HG02571 (cell line): ENCODE results near the gene GLUL.
"Not testable (repeated sequence)": the region's sequence is repeated elsewhere in the genome, so short reads cannot be mapped to it uniquely, and the experiment has no call there.

Source experiments
- ATAC-seq: cut with Tn5 transposase; IDR thresholded peaks from one replicate; pipeline ENCODE4 v1.9.1; 2021; ENCODE audit warnings: mild to moderate bottlenecking, moderate library complexity; ENCODE audit not compliant: unreplicated experiment

The GLUL gene

DNA sequence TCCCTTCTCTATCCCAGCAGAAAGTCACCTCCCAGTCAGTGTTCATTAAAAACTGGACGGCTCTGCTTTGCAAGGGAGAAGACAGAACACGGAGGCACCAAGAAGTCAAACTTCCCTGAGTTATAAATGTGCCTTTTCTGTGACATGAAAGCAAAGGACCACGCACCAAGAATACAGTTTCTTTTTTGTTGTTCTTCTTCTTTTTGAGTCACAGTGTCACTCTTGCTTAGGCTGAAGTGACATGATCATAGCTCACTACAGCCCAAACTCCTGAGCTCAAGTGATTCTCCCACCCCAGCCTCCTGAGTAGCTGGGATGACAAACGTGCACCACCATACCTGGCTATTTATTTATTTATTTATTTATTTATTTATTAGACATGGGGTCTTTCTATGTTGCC, 22.7 kb downstream of the GLUL start:
- ATAC-seq = no peak

DNA sequence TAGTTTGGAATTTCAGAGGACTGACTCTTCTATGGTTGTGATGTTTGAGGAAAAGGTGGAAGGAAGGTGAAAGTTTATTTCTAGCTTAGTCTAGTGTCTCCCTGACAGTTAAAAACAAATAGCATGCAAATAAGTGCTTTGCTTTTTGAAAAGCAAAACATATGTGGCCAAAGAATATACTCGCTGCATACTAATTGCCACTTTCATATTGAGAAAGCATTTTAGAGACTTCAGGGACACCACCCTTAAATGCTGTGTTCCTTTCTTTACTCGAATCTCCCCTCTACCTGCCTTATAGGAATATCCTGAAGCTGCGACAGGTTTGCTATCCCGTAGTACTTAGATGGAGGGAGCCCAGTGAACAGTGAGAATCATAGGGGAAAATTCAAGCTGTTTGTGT, 23.2 kb downstream of the GLUL start:
- no peak for ATAC-seq

DNA sequence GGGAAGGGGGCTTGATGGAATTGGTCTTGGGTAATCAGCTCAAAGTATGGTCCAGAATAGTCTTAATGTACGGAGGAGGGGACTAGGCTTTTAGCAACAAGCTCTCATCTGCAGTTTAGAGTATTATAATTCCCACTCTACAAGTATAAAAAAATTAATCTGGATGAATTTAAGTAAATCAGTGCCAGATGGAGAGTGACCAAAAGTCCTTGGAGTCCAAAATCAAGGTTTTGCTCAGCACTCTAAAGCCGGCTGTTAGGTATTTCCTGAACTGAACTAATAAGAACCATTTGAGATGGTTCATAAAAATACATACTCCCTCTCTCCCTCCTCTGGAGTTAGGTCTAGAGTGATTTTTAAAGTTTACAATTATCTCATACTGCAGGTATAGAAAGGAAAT, 23.7 kb downstream of the GLUL start:
- no peak for ATAC-seq

DNA sequence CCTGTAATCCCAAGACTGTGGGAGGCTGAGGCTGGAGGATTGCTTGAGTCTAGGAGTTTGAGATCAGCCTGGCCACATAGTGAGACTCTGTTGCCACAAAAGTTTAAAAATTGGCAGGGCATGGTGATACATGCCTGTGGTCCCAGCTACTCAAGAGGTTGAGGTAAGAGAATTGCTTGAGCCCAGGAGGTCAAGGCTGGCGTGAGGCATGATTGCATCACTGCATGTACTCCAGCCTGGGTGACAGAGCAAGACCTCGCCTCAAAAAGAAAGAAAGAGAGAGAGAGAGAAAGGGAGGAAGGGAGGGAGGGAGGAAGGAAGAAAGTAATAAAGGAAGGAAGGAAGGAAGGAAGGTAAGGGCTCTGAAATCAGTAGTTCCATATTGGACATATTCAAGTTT, 25.0 kb downstream of the GLUL start:
- ATAC-seq = no peak

DNA sequence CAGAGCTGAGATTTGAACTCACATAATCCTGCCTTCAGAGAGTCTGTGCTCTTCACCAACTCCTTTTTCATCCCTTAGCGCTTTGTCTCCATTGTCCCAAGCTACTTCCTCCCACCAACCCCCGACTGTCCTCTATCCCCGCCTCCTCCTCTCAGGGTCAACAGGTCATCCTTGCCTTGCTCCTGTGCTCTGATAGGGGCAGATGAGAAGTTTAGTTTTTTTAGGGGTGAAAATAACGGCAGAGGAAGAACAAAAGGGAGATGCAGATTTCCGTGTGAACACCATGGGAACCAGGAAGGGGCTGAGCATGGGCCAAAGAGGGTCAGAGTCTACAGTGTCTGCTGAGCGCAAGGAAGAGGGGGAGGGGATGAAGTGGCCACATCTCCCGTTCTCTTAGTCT, 31.9 kb downstream of the GLUL start:
- ATAC-seq = no peak

DNA sequence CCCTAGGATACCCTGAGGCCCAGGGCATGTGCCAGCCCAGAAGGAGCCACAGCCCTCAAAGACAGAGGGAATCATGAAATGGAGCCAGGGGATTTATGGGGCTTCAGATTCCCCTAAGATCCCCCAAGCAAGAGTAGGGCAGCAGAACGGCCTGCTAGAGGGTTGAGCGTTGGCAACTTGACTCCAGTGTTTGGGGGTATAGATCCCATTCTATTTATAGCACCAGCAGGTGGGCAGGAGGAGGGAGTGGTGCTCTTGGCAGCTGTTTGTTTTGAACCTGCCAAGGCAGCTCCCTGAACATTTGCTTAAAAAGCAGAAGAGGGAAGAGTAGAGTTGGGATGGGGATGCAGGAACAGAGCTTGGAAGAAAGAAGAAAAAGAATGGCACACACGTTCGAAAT, 33.7 kb downstream of the GLUL start:
- ATAC-seq = no peak

DNA sequence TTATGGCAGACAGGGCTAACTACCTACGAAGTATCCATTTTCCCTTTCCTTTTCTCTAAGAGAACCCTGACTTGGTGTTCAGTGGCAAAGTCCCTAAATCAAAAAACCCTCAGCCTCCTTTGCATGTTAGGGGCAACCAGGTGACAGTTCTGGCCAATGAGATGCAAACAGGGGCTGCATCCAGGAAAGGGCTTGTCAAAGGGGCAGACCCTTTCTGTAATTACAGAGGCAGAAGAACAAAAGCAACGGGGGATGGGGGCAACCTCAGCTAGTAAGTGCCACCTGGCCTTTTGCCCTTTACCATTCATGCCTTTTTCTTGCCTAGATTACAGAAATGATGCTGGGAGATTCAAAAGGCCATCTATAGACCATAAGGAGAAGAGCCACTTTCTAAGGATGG, 34.4 kb downstream of the GLUL start:
- ATAC-seq = no peak

DNA sequence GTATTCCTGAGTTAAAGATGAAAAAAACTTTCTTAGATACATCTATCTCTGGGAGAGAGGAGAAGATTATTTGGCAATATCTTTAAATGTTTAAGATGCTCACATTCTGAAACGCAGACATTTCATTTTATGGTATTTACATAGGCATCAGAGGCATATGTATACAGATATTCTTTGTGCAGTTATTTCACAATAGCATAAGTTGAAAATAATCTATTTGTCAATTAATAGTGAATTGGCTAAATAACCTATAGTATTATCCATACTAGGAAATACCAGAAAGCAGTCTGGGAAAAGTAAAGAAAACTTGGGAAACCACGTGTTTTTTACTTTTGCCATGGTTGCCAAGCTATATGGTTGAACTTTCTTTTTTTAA, 35.9 kb downstream of the GLUL start:
- ATAC-seq = no peak

DNA sequence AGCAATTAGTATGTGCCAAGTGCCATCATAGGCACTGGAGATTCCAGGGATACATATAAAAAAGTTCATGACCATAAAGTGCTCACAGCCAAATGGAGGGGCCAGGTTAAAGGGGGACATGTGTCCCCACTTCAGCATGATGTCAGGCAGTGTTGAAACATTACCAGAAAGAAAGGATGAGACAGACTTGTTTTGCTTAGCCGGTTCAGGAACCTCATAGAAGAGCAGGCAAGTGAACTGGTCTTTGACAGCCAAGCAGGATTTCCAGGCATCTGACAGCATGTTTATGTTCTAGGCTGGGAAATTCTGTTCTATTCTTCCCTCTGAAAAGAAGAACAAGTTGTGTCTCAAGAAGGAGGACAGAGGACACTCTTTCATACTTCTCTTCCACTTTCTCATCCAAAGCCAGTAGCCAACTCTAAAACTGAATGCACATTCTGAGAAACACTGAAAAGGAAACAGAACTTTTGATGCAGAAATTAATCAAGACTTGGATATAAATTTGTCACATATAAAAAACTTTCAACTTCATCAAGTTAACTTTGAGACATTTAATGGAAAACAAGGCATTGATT, 39.7 kb downstream of the GLUL start:
- no peak for ATAC-seq

DNA sequence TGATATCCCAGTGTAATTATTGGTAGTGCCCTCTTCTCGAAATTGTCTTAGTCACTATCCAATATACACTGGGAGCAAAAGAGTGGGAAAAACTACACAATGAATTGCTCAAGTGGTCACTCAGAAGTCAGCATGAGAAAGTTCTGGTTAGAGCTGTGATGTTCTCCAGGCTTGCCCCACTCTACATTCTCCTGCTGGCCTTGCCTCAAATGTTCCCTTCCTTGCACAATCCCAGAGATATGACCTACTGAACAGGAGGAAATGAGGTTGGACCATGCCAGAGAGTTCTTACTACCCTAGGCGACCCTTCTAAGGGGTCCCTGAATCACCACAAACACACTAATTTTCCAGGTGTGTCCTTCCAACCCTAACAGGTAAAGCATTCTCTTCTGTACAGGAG, 40.8 kb downstream of the GLUL start:
- ATAC-seq = no peak

DNA sequence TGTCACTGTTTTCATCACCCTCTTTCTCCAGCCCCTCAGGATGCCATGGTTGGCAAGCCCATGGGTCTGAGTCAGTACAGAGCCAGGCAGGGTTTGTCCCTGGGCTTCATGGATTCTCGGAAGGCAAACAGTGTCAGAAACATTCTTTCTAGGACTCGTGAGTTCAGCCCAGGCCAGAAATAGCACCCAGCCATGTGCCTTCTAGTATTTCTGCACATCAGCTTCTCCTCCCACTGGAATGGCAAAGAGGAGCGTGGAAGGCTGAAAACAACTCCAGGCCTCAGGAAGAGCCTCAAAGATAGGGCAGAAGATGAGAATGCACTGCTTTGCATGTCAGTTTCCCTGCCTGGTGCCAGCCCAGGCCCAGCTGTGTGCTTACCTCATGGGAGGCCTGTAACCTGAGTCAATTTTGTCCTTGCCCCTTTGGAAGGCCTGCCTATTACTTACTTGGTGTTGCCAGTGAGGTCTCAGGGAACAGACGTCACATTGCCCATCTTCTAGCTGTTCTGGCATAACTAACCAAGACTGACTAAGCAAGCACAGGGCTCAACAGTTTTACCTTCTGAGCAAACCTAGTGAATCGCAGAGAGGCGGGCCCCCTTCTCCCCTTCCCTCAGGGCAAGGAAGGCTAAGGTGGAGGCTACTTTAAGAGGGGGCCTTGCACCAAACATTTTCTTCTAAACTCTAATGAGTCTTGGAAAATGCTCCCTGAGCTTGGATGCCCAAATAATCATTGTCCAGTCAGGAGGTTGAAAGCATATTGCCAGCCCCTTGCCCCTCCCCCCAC, 42.4 kb downstream of the GLUL start:
- no peak for ATAC-seq

DNA sequence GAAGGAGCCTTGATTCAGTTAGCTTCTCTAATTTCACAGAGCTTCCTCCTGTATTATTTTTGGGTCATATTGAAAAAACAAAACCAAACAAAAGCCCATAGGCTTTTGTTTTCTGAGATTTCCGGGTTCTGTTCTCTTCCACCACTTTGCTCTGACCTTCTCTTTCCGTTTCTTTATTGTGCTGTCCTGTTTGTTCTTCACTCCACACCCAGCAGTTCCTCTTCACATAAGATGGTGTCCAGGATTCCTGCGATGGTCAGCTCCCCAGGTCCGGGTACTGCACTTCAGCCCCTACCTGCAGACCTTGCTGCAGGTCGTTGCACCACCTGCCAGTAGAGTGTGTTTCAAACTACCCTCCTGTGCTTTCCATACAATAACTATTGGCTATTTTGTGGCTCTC, 44.6 kb downstream of the GLUL start:
- ATAC-seq = no peak

DNA sequence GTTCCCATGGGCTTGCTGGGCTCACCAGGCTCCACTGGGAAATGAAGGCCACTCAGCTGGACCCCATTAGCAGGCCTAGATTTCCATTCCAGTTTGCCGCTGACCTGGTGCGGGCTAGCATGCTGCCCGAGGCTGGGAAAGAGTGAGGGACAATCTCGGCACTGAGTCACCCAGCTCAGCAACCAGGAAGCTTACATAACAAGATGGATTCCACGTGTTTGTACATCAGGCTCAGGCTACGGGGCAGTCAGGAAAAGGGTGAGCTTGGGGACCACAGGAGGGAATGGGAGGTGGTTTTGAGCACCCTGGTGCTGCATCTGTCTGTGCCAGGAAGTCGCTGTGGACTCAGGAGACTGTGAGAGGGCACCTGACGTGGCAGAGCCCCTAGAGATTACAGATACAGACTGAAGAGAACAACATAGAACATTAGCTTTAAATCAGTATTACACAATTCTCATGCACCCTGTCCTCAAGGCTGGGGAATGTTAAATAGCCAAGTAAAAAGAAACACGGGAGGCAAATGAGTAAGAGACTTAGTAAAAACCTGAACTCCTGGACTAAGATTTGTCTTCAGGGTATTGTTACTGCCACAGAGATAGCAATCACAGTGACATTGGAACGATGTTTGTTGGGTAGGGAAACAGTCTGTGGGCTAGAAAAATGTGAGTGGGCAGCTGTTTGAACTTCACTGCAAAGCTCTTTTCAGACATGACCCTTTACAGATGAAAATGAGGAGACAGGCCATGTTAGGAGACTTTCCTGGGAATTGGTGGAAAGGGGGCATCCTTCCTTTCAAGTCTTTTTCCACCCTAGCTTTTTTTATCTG, 51.1 kb downstream of the GLUL start:
- no peak for ATAC-seq

DNA sequence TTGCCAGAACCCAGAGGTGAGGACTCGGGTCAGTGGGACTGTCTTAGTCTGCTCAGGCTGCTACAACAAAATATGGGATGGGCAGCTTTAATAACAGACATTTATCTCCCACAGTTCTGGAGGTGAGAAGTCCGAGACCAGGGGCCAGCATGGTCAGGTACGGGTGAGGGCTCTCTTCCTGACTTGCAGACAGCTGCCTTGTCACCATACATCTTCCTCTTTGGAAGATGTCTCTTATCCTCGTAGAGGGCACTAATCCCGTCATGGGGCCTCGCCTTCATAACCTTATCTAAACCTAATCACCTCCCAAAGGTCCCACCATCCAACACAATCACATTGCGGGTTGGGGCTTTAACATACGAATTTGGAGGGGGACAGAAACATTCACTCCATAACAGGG, 51.9 kb downstream of the GLUL start:
- ATAC-seq = no peak

DNA sequence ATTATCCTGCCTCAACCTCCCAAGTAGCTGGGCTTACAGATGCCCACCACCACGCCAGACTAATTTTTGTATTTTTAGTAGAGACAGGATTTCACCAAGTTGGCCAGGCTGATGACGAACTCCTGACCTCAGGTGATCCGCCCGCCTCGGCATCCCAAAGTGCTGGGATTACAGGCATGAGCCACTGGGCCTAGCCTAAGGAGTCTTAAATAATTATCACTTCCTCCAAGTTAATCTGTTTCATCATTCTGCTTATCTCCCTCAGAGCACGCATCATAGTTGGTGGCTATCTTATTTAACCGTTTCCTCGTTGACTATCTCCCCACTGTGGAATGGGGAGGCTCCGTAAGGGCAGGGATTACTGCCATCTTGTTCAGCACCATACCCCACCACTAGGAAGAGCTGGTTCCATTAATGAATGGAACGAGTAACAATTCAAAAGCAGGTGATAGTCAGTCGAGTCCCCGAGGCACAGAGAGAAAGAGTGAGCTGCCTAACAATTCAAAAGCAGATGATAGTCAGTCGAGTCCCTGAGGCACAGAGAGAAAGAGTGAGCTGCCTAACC, 52.7 kb downstream of the GLUL start:
- no peak for ATAC-seq

DNA sequence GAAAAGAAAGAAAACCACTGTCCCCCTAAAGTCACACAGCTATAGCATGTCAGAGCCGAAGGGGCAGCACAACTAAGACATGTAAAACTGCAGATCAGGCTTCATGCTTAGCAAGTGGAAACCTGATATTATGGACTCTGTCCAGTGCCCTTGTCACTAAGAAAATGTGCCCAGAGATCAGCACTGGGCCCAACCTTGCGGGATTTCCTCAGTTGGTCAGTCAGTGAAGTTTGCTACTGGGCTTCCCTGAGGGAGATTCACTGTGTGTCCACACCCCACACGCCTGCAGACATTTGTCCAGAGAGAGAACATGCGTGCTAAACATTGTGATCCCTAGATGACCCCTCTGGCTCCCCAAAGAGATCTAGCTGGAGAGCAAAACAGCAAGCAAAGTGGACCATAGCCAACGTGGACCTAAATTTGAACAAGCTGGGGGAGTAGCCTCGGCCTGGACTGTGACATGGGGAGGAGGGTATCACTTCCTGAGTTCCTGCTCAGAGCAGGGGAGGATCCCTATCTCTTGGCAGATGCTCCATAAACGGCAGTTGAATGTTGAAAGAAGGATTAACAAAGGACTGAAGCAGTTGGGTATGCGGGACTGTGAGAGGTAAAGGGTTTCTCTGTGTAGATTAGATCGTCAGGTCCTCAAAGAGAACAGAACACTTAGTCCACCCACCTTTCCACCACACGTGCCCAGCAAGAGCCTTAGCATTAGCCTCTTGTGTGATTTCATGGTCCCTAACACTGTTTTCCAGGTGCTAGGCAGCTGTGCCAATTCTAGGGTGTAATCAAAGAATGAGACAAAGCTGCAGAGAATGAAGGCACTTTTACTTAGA, 53.6 kb downstream of the GLUL start:
- no peak for ATAC-seq

DNA sequence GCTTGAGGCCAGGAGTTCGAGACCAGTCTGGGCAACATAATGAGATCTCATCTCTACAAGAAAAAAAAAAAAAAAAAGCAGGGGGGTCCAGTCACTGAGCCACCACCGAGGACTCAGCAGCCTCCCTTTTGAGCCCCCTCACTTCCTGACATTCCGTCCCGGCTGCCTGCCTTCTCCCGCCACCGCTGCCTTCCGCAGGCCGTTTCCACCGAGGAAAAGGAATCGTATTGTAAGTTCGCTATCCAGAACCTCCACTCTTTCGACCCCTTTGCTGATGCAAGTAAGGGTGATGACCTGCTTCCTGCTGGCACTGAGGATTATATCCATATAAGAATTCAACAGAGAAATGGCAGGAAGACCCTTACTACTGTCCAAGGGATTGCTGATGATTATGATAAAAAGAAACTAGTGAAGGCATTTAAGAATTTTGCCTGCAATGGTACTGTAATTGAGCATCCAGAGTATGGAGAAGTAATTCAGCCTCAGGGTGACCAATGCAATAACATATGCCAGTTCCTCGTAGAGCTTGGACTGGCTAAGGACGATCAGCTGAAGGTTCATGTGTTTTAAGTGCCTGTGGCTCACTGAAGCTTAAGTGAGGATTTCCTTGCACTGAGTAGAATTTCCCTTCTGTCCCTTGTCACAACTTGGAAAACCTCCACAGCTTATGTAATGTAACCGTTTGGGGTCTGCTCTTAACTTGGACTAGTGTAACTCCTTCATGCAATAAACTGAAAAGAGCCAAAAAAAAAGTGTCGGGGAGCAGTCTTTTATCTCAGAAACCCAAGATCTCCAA, 55.6 kb downstream of the GLUL start:
- ATAC-seq = no peak

DNA sequence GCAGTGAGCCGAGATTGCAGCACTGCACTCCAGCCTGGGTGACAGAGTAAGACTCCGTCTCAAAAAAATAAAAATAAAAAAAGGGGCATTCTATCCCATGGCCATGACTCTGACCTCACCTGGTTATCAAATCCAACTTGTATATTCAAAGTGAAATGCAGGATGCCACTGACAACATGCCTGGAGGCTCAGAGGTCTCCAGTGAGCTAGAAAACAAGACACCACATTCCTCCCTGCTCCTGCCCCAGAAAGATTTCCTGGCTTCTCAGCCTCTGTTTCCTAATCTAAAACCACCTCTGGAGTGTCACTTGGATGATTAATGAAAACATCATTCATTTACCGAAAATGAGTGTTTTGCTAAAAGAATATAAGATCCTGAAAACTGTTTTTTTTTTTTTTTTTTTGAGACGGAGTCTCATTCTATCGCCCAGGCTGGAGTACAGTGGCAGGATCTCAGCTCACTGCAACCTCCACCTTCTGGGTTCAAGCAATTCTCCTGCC, 58.5 kb downstream of the GLUL start:
- not testable (repeated sequence) for ATAC-seq

DNA sequence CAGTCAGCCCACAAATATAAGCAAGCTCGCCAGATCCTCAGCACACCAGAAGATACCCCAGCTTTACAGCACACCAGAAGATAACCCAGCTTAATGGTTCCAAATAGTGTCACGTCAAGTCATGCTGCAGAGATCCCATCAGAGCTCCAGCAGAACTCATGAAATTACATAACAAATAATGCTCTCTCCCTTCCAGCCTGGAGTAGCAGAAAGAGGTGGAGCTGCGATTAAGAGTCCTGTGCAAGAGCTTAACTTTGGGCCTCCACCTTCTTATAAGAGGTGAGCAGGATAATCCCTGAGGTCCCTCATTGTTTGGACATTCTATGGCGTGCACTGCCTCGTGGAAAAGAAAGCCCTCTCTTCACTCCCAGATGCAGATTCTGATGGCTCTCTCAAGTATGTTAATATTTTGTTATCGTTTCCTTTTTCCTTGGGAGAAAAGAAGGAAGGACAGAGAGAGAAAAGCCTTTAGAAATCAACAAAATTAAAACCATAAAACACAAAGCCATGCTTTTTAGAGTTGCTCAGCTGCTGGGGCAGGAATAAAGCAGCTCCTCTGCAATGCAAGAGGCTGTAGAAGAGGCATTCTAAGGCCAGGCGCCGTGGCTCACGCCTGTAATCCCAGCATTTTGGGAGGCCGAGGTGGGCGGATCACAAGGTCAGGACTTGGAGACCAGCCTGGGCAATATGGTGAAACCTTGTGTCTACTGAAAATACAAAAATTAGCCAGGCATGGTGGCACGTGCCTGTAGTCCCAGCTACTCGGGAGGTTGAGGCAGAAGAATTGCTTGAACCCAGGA, 59.1 kb downstream of the GLUL start:
- no peak for ATAC-seq
